H9 (cell line): ENCODE measurements around the gene KDM5D. TPM values are rescaled to one million over a fixed set of nuclear protein-coding genes. Genes with fewer than 3 reads are reported as not detected.

Experiments used
- DNase-seq: peaks from one replicate; pipeline ENCODE4 v3.0.0-alpha.2; 2017
- H2AFZ ChIP-seq: one replicate; pipeline ENCODE4 v1.6.1; 2013; ENCODE audit warnings: mild to moderate bottlenecking, low read length, control low read depth, moderate library complexity
- H2AK5ac ChIP-seq: 2 replicates; pipeline ENCODE4 v1.6.1; 2013; ENCODE audit warnings: low read length, control low read depth, mixed read lengths; ENCODE audit not compliant: insufficient read length
- H2BK120ac ChIP-seq: one replicate; pipeline ENCODE4 v1.6.1; 2013; ENCODE audit warnings: low read depth, mild to moderate bottlenecking, low read length, control low read depth, inconsistent platforms; ENCODE audit not compliant: poor library complexity, severe bottlenecking
- H2BK12ac ChIP-seq: 2 replicates; pipeline ENCODE4 v1.6.1; 2013; ENCODE audit warnings: low read length, control low read depth, mixed read lengths, low read depth; ENCODE audit not compliant: insufficient read length
- H2BK15ac ChIP-seq: 2 replicates; pipeline ENCODE4 v1.6.1; 2013; ENCODE audit warnings: low read depth, low read length, control low read depth
- H2BK20ac ChIP-seq: one replicate; pipeline ENCODE4 v1.6.1; 2013; ENCODE audit warnings: low read depth, mild to moderate bottlenecking, low read length, control low read depth, inconsistent platforms; ENCODE audit not compliant: poor library complexity, severe bottlenecking
- H2BK5ac ChIP-seq: 2 replicates; pipeline ENCODE4 v1.6.1; 2013; ENCODE audit warnings: low read length, control low read depth, mixed read lengths; ENCODE audit not compliant: insufficient read length
- H3K14ac ChIP-seq: 2 replicates; pipeline ENCODE4 v1.6.1; 2013; ENCODE audit warnings: low read length, control low read depth; ENCODE audit not compliant: insufficient read depth
- H3K18ac ChIP-seq: 2 replicates; pipeline ENCODE4 v1.6.1; 2013; ENCODE audit warnings: low read depth, mild to moderate bottlenecking, mixed read lengths, low read length, control low read depth; ENCODE audit not compliant: insufficient read length
- H3K23ac ChIP-seq: 2 replicates; pipeline ENCODE4 v1.6.1; 2013; ENCODE audit warnings: low read length, control low read depth, mixed read lengths, low read depth; ENCODE audit not compliant: insufficient read length
- H3K23me2 ChIP-seq: 2 replicates; pipeline ENCODE4 v1.6.1; 2013; ENCODE audit warnings: low read depth, mild to moderate bottlenecking, mixed read lengths, low read length, control low read depth; ENCODE audit not compliant: insufficient read length, poor library complexity, severe bottlenecking
- H3K27ac ChIP-seq: 2 replicates; pipeline ENCODE4 v1.5.1; 2013; ENCODE audit warnings: low read length, control low read depth, mixed read lengths, low read depth; ENCODE audit not compliant: insufficient read length
- H3K27me3 ChIP-seq: 2 replicates; pipeline ENCODE4 v1.6.1; 2013; ENCODE audit warnings: low read length, control low read depth, inconsistent platforms; ENCODE audit not compliant: insufficient read depth
- H3K4ac ChIP-seq: 2 replicates; pipeline ENCODE4 v1.6.1; 2013; ENCODE audit warnings: low read depth, mild to moderate bottlenecking, control low read depth, inconsistent platforms, low read length, moderate library complexity
- H3K4me1 ChIP-seq: 2 replicates; pipeline ENCODE4 v1.6.1; 2013; ENCODE audit warnings: low read length, control low read depth, inconsistent platforms; ENCODE audit not compliant: insufficient read depth
- H3K4me2 ChIP-seq: 2 replicates; pipeline ENCODE4 v1.6.1; 2013; ENCODE audit warnings: low read length, control low read depth, mixed read lengths; ENCODE audit not compliant: insufficient read length, insufficient read depth
- H3K56ac ChIP-seq: 2 replicates; pipeline ENCODE4 v1.6.1; 2013; ENCODE audit warnings: low read depth, mild to moderate bottlenecking, mixed read lengths, low read length, control low read depth; ENCODE audit not compliant: insufficient read length
- H3K79me1 ChIP-seq: 2 replicates; pipeline ENCODE4 v1.6.1; 2013; ENCODE audit warnings: low read depth, mild to moderate bottlenecking, moderate library complexity, low read length, control low read depth, inconsistent platforms; ENCODE audit not compliant: insufficient read depth, poor library complexity, severe bottlenecking
- H3K79me2 ChIP-seq: 2 replicates; pipeline ENCODE4 v1.6.1; 2013; ENCODE audit warnings: low read length, control low read depth, inconsistent platforms; ENCODE audit not compliant: insufficient read depth
- H3K9ac ChIP-seq: 2 replicates; pipeline ENCODE4 v1.6.1; 2013; ENCODE audit warnings: low read length, control low read depth, mixed read lengths; ENCODE audit not compliant: insufficient read length; ENCODE audit errors: extremely low read depth
- H3K9me3 ChIP-seq: one replicate; pipeline ENCODE4 v1.6.1; 2013; ENCODE audit warnings: low read depth, low read length, inconsistent platforms; ENCODE audit not compliant: control insufficient read depth
- H3T11ph ChIP-seq: one replicate; pipeline ENCODE4 v1.6.1; 2013; ENCODE audit warnings: mild to moderate bottlenecking, low read length, control low read depth, inconsistent platforms
- H4K20me1 ChIP-seq: one replicate; pipeline ENCODE4 v1.6.1; 2013; ENCODE audit not compliant: control insufficient read depth, insufficient read length, insufficient read depth
- H4K5ac ChIP-seq: 2 replicates; pipeline ENCODE4 v1.6.1; 2013; ENCODE audit warnings: low read depth, mild to moderate bottlenecking, mixed read lengths, low read length, control low read depth; ENCODE audit not compliant: insufficient read length
- H4K8ac ChIP-seq: replicated peaks from 2 replicates; pipeline ENCODE4 v1.6.1; 2013; ENCODE audit warnings: low read length, control low read depth, mixed read lengths, low read depth; ENCODE audit not compliant: insufficient read length
- H4K91ac ChIP-seq: 2 replicates; pipeline ENCODE4 v1.6.1; 2013; ENCODE audit warnings: low read depth, mild to moderate bottlenecking, moderate library complexity, mixed read lengths, low read length, control low read depth; ENCODE audit not compliant: insufficient read length
- H3K27ac Mint-ChIP-seq, 3 experiments: 2 replicates in 2 of 3; 3 replicates in 1 of 3; pipeline ENCODE4 v1.8.0; 2020 to 2021; ENCODE audit warnings: mixed read lengths in 3 of 3, mild to moderate bottlenecking in 1 of 3, moderate library complexity in 1 of 3
- H3K27me3 Mint-ChIP-seq: 2 replicates; pipeline ENCODE4 v1.8.0; 2021; ENCODE audit warnings: low read depth, mild to moderate bottlenecking, moderate library complexity, mixed read lengths
- H3K36me3 Mint-ChIP-seq, 3 experiments: 2 replicates in 2 of 3; 3 replicates in 1 of 3; pipeline ENCODE4 v1.8.0; 2020 to 2021; ENCODE audit warnings: low read depth in 3 of 3, mixed read lengths in 3 of 3; ENCODE audit not compliant: insufficient read depth in 1 of 3
- H3K4me1 Mint-ChIP-seq, 2 experiments: 2 replicates each; pipeline ENCODE4 v1.8.0; 2020; ENCODE audit warnings: mixed read lengths in 2 of 2
- H3K4me3 Mint-ChIP-seq, 2 experiments: 2 replicates in 1 of 2; 3 replicates in 1 of 2; pipeline ENCODE4 v1.8.0; 2020 to 2021; ENCODE audit warnings: mild to moderate bottlenecking in 2 of 2, mixed read lengths in 2 of 2, moderate library complexity in 1 of 2
- H3K9me3 Mint-ChIP-seq, 2 experiments: 2 replicates in 1 of 2; 3 replicates in 1 of 2; pipeline ENCODE4 v1.8.0; 2020; ENCODE audit warnings: mild to moderate bottlenecking in 2 of 2, mixed read lengths in 2 of 2, moderate library complexity in 1 of 2
- CTCF ChIP-seq: fragments of 200-600 bp; sonication (generic); conservative IDR thresholded peaks from 3 replicates; pipeline ENCODE4 v1.8.0; 2021; ENCODE audit warnings: antibody characterized with exemption, mild to moderate bottlenecking
- WGBS: extraction: QIAGEN DNeasy Blood & Tissue Kit; methylation state at CpG from one replicate; pipeline ENCODE4 v1.1.7; 2013; ENCODE audit warnings: missing lambda C conversion rate, low lambda C conversion rate, mixed read lengths; ENCODE audit not compliant: insufficient read length; ENCODE audit errors: extremely low coverage; 5-methylcytosine and 5-hydroxymethylcytosine counted together
- total RNA-seq: library from RNA; stranded (reverse); gene quantifications from 2 replicates; pipeline ENCODE4 v1.2.1, GENCODE V29; 2021

KDM5D gene
- total RNA-seq, 1 experiment from 2014 or later = not detected

- Histone ChIP-seq H3K4me1 (no peaks in the 10 kb centered on the region), H3K23ac (no peak overlapping the region), H2BK12ac (no peak overlapping the region), H3K56ac (no peak overlapping the region), H2AFZ (no peak overlapping the region), H3K4ac (no peak overlapping the region), H4K5ac (no peak overlapping the region), H3K9me3 (no peaks in the 10 kb centered on the region), H3K27me3 (no peaks in the 10 kb centered on the region), H3K4me2 (no peak overlapping the region), H2BK15ac (no peak overlapping the region), H3K18ac (no peak overlapping the region), H2BK20ac (no peak overlapping the region), H4K8ac (no peak overlapping the region), H3K79me2 (no peaks in the 10 kb centered on the region), H2AK5ac (no peak overlapping the region), H3K23me2 (no peaks in the 10 kb centered on the region), H3K27ac (no peak overlapping the region), H3K79me1 (no peaks in the 10 kb centered on the region), H2BK5ac (no peak overlapping the region), H3T11ph (no peak overlapping the region), H3K9ac (no peak overlapping the region), H3K14ac (no peak overlapping the region), H4K91ac (no peak overlapping the region), H4K20me1 (no peaks in the 10 kb centered on the region), H2BK120ac (no peak overlapping the region)
- TF ChIP-seq CTCF = no peak
- no peak for DNase-seq
- Mint-ChIP-seq H3K27me3 (no peaks in the 10 kb centered on the region), H3K36me3 (no peaks in the 10 kb centered on the region), H3K4me3 (no peak overlapping the region), H3K27ac (no peak overlapping the region), H3K9me3 (no peaks in the 10 kb centered on the region), H3K4me1 (no peaks in the 10 kb centered on the region)
- WGBS = no CpG with 5 or more reads among the region's 3 CpGs
Observed at GRCh38 chrY:19768375-19768774, 23.8 kb upstream of the KDM5D start.
